Measurements from ENCODE around the gene CFAP45. TPM values are rescaled to one million over a fixed set of nuclear protein-coding genes. Genes with fewer than 3 reads are reported as not detected.

The CFAP45 gene
- total and polyA plus RNA-seq, 2 experiments from 2014 or later, result not detected

DNA sequence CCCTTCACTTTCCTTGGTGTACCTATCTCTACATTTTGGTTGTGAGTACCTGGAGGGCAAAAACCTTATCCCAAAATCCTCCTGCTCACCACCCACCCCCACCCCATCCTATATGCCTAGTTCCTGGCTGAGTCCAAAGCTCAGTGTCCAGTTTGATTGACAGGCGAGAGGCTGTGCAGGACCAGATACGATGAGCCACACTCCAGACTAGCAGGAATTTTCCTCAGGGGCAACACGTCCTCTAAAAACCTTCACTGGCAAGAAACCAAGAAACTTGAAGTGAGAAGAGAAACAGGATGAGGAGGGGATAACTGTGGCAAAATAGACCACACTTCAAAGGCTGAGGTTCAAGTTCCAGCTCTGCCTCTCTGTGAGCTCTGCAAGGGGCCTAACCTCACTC, 74.4 kb downstream of the CFAP45 start:
- Histone ChIP-seq H3K27me3 (no peaks in the 10 kb centered on the region), H3K36me3 (no peaks in the 10 kb centered on the region), H3K4me1 (ENCODE audit: low read depth) (no peaks in the 10 kb centered on the region), H3K9me3 (ENCODE audit: low read depth) (no peaks in the 10 kb centered on the region), H3K4me3 (no peak overlapping the region), H3K27ac (no peak overlapping the region)
- no peak for DNase-seq (ENCODE audit: low read depth in 1 of 2, low spot score in 1 of 2)
- TF ChIP-seq, protein P1, sequence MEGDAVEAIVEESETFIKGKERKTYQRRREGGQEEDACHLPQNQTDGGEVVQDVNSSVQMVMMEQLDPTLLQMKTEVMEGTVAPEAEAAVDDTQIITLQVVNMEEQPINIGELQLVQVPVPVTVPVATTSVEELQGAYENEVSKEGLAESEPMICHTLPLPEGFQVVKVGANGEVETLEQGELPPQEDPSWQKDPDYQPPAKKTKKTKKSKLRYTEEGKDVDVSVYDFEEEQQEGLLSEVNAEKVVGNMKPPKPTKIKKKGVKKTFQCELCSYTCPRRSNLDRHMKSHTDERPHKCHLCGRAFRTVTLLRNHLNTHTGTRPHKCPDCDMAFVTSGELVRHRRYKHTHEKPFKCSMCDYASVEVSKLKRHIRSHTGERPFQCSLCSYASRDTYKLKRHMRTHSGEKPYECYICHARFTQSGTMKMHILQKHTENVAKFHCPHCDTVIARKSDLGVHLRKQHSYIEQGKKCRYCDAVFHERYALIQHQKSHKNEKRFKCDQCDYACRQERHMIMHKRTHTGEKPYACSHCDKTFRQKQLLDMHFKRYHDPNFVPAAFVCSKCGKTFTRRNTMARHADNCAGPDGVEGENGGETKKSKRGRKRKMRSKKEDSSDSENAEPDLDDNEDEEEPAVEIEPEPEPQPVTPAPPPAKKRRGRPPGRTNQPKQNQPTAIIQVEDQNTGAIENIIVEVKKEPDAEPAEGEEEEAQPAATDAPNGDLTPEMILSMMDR (IDR thresholded peaks at IDR 0.05; ENCODE audit: low read depth, low read length), result no peak

DNA sequence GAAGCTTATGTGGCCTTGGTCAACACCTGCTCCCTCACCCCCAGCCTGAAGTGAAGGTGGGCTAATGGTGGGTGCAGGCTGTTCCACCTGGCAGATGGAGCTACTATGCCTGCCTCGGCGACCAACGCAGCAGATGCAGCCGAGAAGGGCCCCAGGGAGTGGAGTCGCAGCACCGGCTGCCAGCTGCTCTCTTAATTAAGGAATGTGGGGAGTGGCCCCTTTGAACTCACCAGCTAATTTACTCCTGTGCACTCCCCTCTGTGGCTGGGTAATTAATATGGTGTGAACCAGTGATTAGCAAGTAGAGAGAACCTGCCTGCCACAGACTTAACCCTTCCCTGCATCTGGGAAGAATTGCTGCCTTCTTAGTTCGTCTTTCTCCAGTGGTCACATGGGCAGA, 76.6 kb downstream of the CFAP45 start:
- no peaks in the 10 kb centered on the region for H3K27me3 ChIP-seq
- TF ChIP-seq, protein P1 (IDR thresholded peaks at IDR 0.05; ENCODE audit: low read depth, low read length), result no peak
- H3K4me3 ChIP-seq, result no peak overlapping the region
- H3K36me3 ChIP-seq, result no peaks in the 10 kb centered on the region
- DNase-seq (ENCODE audit: low read depth in 1 of 2, low spot score in 1 of 2), result no peak
- H3K27ac ChIP-seq, result no peak overlapping the region
- H3K4me1 ChIP-seq (ENCODE audit: low read depth), result no peaks in the 10 kb centered on the region
- H3K9me3 ChIP-seq (ENCODE audit: low read depth), result no peaks in the 10 kb centered on the region

Other genes starting within 250 kb of the CFAP45 start
- not detected in 2 replicates for gene CRP, start 185.6 kb downstream of the CFAP45 start, total RNA-seq
- not detected in 2 replicates for gene CRP, start 185.6 kb downstream of the CFAP45 start, polyA plus RNA-seq
- gene DUSP23, start 119.2 kb downstream of the CFAP45 start, total RNA-seq, result 35.0 and 47.9 TPM in 2 replicates
- gene DUSP23, start 119.2 kb downstream of the CFAP45 start, polyA plus RNA-seq, result 46.3 and 53.4 TPM in 2 replicates
- gene FCRL6, start 97.8 kb downstream of the CFAP45 start, total RNA-seq, result not detected in 2 replicates
- gene FCRL6, start 97.8 kb downstream of the CFAP45 start, polyA plus RNA-seq, result not detected in 2 replicates
- gene SLAMF8, start 73.3 kb downstream of the CFAP45 start, total RNA-seq, result not detected in 2 replicates
- gene SLAMF8, start 73.3 kb downstream of the CFAP45 start, polyA plus RNA-seq, result not detected in 2 replicates
- gene VSIG8, start 37.5 kb downstream of the CFAP45 start, total RNA-seq, result not detected in 2 replicates
- gene VSIG8, start 37.5 kb downstream of the CFAP45 start, polyA plus RNA-seq, result not detected in 2 replicates
- 3.8 and 14.4 TPM in 2 replicates for gene TAGLN2, start 25.3 kb upstream of the CFAP45 start, total RNA-seq
- 17.9 and 18.5 TPM in 2 replicates for gene TAGLN2, start 25.3 kb upstream of the CFAP45 start, polyA plus RNA-seq
- gene IGSF9, start 45.4 kb upstream of the CFAP45 start, total RNA-seq, result 1.7 and 4.1 TPM in 2 replicates
- 2.3 and 4.2 TPM in 2 replicates for gene IGSF9, start 45.4 kb upstream of the CFAP45 start, polyA plus RNA-seq
- not detected in 2 replicates for gene SLAMF9, start 54.1 kb upstream of the CFAP45 start, total RNA-seq
- gene SLAMF9, start 54.1 kb upstream of the CFAP45 start, polyA plus RNA-seq, result not detected in 2 replicates
- 3.7 and 4.7 TPM in 2 replicates for gene PIGM, start 131.8 kb upstream of the CFAP45 start, total RNA-seq
- 4.9 and 5.9 TPM in 2 replicates for gene PIGM, start 131.8 kb upstream of the CFAP45 start, polyA plus RNA-seq
- 0.11 and 0.42 TPM in 2 replicates for gene KCNJ10, start 170.0 kb upstream of the CFAP45 start, total RNA-seq
- 0.35 and 0.54 TPM in 2 replicates for gene KCNJ10, start 170.0 kb upstream of the CFAP45 start, polyA plus RNA-seq
- gene KCNJ9, start 181.4 kb upstream of the CFAP45 start, total RNA-seq, result 0.03 and 0.11 TPM in 2 replicates
- 0.09 TPM in 1 of 2 replicates, not detected in the other for gene KCNJ9, start 181.4 kb upstream of the CFAP45 start, polyA plus RNA-seq
- gene IGSF8, start 198.5 kb upstream of the CFAP45 start, total RNA-seq, result 23.0 and 29.1 TPM in 2 replicates
- 21.1 and 32.2 TPM in 2 replicates for gene IGSF8, start 198.5 kb upstream of the CFAP45 start, polyA plus RNA-seq
- 19.3 and 40.9 TPM in 2 replicates for gene ATP1A2, start 215.6 kb upstream of the CFAP45 start, total RNA-seq
- gene ATP1A2, start 215.6 kb upstream of the CFAP45 start, polyA plus RNA-seq, result 11.3 and 14.2 TPM in 2 replicates